SU-DHL-6 (cell line): ENCODE measurements around the gene ATRN.

Experiments
- H2AFZ ChIP-seq: fragments of 200-600 bp; sonication (generic); 2 replicates; pipeline ENCODE4 v1.6.1; 2014; ENCODE audit warnings: low read depth, mild to moderate bottlenecking, moderate library complexity, mixed read lengths, antibody characterized with exemption, low read length; ENCODE audit not compliant: severe bottlenecking
- H3F3A ChIP-seq: fragments of 200-600 bp; shearing (Covaris generic); 2 replicates; pipeline ENCODE4 v1.6.0; 2016; ENCODE audit warnings: antibody characterized with exemption, mild to moderate bottlenecking; ENCODE audit not compliant: insufficient read depth
- H3K27ac ChIP-seq: fragments of 200-600 bp; sonication (generic); 2 replicates; pipeline ENCODE4 v1.5.1; 2016; ENCODE audit warnings: low read depth, mild to moderate bottlenecking, low read length, moderate library complexity, mixed read lengths
- H3K27me3 ChIP-seq: fragments of 200-600 bp; sonication (generic), shearing (Covaris generic); 2 replicates; pipeline ENCODE4 v1.6.0; 2014; ENCODE audit warnings: mild to moderate bottlenecking, low read length
- H3K36me3 ChIP-seq: fragments of 200-600 bp; sonication (generic); 2 replicates; pipeline ENCODE4 v1.6.1; 2014; ENCODE audit warnings: mild to moderate bottlenecking, low read length, mixed read lengths
- H3K4me2 ChIP-seq: fragments of 300-600, 200-600 bp; shearing (Covaris generic), sonication (generic); 2 replicates; pipeline ENCODE4 v1.6.0; 2014; ENCODE audit warnings: low read length, low read depth, mild to moderate bottlenecking; ENCODE audit not compliant: poor library complexity, severe bottlenecking
- H3K4me3 ChIP-seq: fragments of 200-600 bp; sonication (generic); 2 replicates; pipeline ENCODE4 v1.5.1; 2014; ENCODE audit warnings: antibody characterized with exemption, low read length, mild to moderate bottlenecking, mixed read lengths; ENCODE audit not compliant: insufficient read depth, poor library complexity, severe bottlenecking
- H3K79me2 ChIP-seq: fragments of 200-600 bp; sonication (generic); 2 replicates; pipeline ENCODE4 v1.6.1; 2014; ENCODE audit warnings: mild to moderate bottlenecking, low read length, moderate library complexity; ENCODE audit not compliant: insufficient read depth
- H3K9ac ChIP-seq: fragments of 200-600 bp; sonication (generic); 2 replicates; pipeline ENCODE4 v1.7.0; 2014; ENCODE audit warnings: mild to moderate bottlenecking, low read length
- H3K9me2 ChIP-seq: fragments of 200-600 bp; sonication (generic); replicated peaks from 2 replicates; pipeline ENCODE4 v1.6.1; 2014; ENCODE audit warnings: low read length; ENCODE audit not compliant: insufficient read depth
- H3K9me3 ChIP-seq: fragments of 200-600 bp; sonication (generic); 2 replicates; pipeline ENCODE4 v1.6.1; 2014; ENCODE audit warnings: low read length, mixed read lengths; ENCODE audit not compliant: insufficient read depth
- H4K20me1 ChIP-seq: fragments of 200-600 bp; sonication (generic); 2 replicates; pipeline ENCODE4 v1.6.1; 2014; ENCODE audit warnings: low read depth, mild to moderate bottlenecking, antibody characterized with exemption, low read length, moderate library complexity, mixed read lengths
- CTCF ChIP-seq: fragments of 200-600 bp; sonication (generic); IDR thresholded peaks from one replicate; pipeline ENCODE4 v1.5.1; 2017; ENCODE audit warnings: antibody characterized with exemption, mild to moderate bottlenecking, low read length, moderate library complexity; ENCODE audit not compliant: insufficient read depth, poor library complexity, severe bottlenecking
- EZH2phosphoT487 ChIP-seq: fragments of 200-600 bp; sonication (generic), shearing (Covaris generic); conservative IDR thresholded peaks from 2 replicates; pipeline ENCODE4 v1.6.1; 2018; ENCODE audit warnings: mild to moderate bottlenecking, antibody characterized with exemption, low read length, moderate library complexity, mixed read lengths

Gene ATRN

DNA sequence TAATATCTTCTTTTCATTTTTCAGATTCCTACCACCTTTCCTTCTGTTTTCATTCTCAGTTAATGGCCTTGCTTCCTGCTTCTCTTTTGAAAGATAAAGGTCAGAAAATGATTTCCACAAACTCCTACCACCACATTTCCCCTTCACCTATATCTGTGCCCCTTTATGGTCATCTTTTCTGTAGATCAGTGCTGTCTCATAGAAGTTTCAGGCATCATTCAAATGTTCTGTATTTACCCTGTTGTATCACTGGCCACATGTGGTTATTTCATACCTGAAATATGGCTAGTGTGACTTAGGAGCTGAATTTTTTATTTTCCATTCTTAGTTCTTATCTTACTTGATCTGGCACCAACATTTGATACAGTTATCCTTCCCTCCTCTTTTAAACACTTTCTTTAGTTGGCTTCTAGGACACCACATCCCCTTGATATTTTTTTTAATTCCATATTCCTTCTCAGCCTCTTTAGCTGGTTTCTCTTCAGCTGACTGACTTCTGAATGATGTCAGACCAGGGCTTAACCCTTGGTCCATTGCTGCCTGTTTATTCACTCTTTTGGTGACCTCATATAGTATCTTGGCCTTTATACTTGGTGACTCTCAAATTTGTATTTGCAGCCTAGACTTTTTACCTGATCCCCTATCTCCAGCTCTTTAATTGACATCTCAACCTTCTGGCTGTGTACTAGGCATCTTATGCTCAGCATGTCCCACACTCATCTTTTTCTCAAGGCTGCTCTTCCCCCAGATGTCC, 81.0 kb downstream of the ATRN start:
- H3K4me2 ChIP-seq = no peak overlapping the region
- no peaks in the 10 kb centered on the region for H3K27me3 ChIP-seq
- no peaks in the 10 kb centered on the region for H3K79me2 ChIP-seq
- no peaks in the 10 kb centered on the region for H3F3A ChIP-seq
- no peaks in the 10 kb centered on the region for H3K36me3 ChIP-seq
- no peak overlapping the region for H3K27ac ChIP-seq
- H3K9ac ChIP-seq = no peak overlapping the region
- no peak overlapping the region for H3K4me3 ChIP-seq
- no peaks in the 10 kb centered on the region for H4K20me1 ChIP-seq
- H3K9me3 ChIP-seq = no peaks in the 10 kb centered on the region
- no peak for TF ChIP-seq EZH2phosphoT487
- TF ChIP-seq CTCF = no peak
- no peaks in the 10 kb centered on the region for H3K9me2 ChIP-seq
- H2AFZ ChIP-seq = no peak overlapping the region

DNA sequence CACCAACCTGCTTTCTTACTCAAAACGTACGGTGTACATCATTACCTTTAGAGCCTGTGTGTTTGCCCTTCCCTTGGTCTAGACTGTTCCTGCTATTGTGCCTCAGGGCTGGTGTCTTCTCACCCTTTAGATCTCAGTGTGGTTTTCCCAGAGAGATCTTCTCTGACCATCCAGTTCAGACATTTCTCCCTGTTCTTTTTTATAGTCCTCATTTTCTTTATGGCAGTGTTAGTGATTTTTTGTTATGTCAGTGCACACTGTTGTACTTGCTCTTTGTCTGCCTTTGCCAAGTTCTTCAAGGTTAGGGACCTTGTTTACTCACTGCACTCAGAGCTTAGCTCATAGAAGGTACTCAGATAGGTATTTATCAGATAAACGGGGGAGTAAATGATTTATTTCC, 82.8 kb downstream of the ATRN start:
- TF ChIP-seq EZH2phosphoT487 = no peak
- no peak for TF ChIP-seq CTCF
- H3K9me2 ChIP-seq = no peaks in the 10 kb centered on the region
- H3K9me3 ChIP-seq = no peaks in the 10 kb centered on the region
- H3F3A ChIP-seq = no peaks in the 10 kb centered on the region
- 0 out of 2 replicates have a peak, but pooled peaks cover 1% of the 10 kb centered on the region for H4K20me1 ChIP-seq
- H3K79me2 ChIP-seq = no peaks in the 10 kb centered on the region
- H3K27me3 ChIP-seq = no peaks in the 10 kb centered on the region
- no peak overlapping the region for H3K4me2 ChIP-seq
- no peak overlapping the region for H2AFZ ChIP-seq
- no peak overlapping the region for H3K27ac ChIP-seq
- no peak overlapping the region for H3K4me3 ChIP-seq
- H3K36me3 ChIP-seq = no peaks in the 10 kb centered on the region
- H3K9ac ChIP-seq = no peak overlapping the region

- Histone ChIP-seq H3K79me2 (no peaks in the 10 kb centered on the region), H3F3A (no peaks in the 10 kb centered on the region), H3K27me3 (no peaks in the 10 kb centered on the region), H2AFZ (no peak overlapping the region), H3K36me3 (no peaks in the 10 kb centered on the region), H3K4me2 (no peak overlapping the region), H3K9ac (no peak overlapping the region), H3K4me3 (no peak overlapping the region), H3K9me2 (no peaks in the 10 kb centered on the region), H3K27ac (no peak overlapping the region), H3K9me3 (no peaks in the 10 kb centered on the region), H4K20me1 (0 out of 2 replicates have a peak, but pooled peaks cover 3% of the 10 kb centered on the region)
- TF ChIP-seq EZH2phosphoT487 (no peak), CTCF (no peak)
Observed at GRCh38 chr20:3557237-3557785, 86.5 kb downstream of the ATRN start.
